Measurements from ENCODE around the gene KCNQ2. TPM values are rescaled to one million over a fixed set of nuclear protein-coding genes. Genes with fewer than 3 reads are reported as not detected.

KCNQ2 gene
- total RNA-seq, 2 experiments from 2014 or later, result not detected

- H3K27me3 Mint-ChIP-seq, result peaks cover 29% of the 10 kb centered on the region
- POLR2A ChIA-PET, result no interaction called here
- H3K4me1 Mint-ChIP-seq, result peaks cover 1% of the 10 kb centered on the region
- H3K27ac Mint-ChIP-seq, result no peak overlapping the region
- intact Hi-C loops (cut with DNase I, micrococcal nuclease), result no loop called here
- H3K9me3 Mint-ChIP-seq (ENCODE audit: low read depth), result peaks cover 12% of the 10 kb centered on the region
- H3K4me3 Mint-ChIP-seq, result no peak overlapping the region
- DNase-seq (no peak), ATAC-seq (no peak)
- CTCF ChIA-PET, result no interaction called here
- peaks cover 4% of the 10 kb centered on the region for H3K36me3 Mint-ChIP-seq (ENCODE audit: low read depth)
Observed at GRCh38 chr20:63513207-63513606, 40.8 kb upstream of the KCNQ2 start.

- ChIA-PET POLR2A (no interaction called here), CTCF (no interaction called here)
- ATAC-seq (no peak), DNase-seq (no peak)
- H3K27ac Mint-ChIP-seq, result no peak overlapping the region
- H3K4me1 Mint-ChIP-seq, result peaks cover 3% of the 10 kb centered on the region
- intact Hi-C loops (cut with DNase I, micrococcal nuclease), result no loop called here
- peaks cover 13% of the 10 kb centered on the region for H3K9me3 Mint-ChIP-seq (ENCODE audit: low read depth)
- no peak overlapping the region for H3K4me3 Mint-ChIP-seq
- peaks cover under 1% of the 10 kb centered on the region for H3K36me3 Mint-ChIP-seq (ENCODE audit: low read depth)
- peaks cover 38% of the 10 kb centered on the region for H3K27me3 Mint-ChIP-seq
Observed at GRCh38 chr20:63509088-63509564, 36.7 kb upstream of the KCNQ2 start.

DNA sequence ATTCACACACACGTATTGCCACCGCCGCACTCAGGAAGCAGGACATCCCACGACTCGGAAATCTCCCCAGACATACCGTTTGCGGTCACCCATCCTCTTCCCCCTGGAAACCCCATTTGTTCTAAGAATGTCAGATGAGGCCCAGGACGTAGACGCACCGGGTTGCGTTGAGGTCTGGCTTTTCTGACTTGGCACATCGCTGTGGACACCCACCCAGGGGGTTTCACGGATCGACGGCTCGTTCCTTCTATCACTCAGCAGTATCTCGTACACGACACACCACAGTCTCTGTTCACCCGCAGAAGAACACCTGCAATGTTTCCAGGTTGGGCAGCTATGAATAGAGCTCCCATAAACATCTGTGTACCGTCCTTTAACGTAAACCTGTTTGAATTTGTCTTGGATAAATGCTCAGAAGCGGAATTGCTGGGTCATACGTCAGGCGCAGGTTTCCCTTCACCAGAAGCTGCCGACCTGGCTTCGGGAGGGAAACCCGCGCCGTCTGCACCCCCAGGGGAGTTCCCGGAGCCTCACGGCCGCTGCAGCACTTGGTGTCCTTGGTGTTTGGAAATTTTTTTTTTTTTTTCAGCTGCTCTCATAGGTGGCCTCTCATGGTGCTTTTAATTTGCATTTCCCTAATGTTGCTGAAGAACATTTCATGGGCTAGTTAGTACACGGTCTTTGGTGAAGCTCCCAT is 35.8 kb upstream of the KCNQ2 start:
- ChIA-PET POLR2A (no interaction called here), CTCF (no interaction called here)
- no peak for DNase-seq
- intact Hi-C loops (cut with DNase I, micrococcal nuclease), result no loop called here
- Mint-ChIP-seq H3K27me3 (peaks cover 35% of the 10 kb centered on the region), H3K36me3 (ENCODE audit: low read depth) (no peaks in the 10 kb centered on the region), H3K4me3 (peak overlapping the region; percentile 20), H3K27ac (no peak overlapping the region), H3K4me1 (peaks cover 3% of the 10 kb centered on the region), H3K9me3 (ENCODE audit: low read depth) (peaks cover 8% of the 10 kb centered on the region)
- ATAC-seq, result no peak

- DNase-seq, result no peak
- no peak for ATAC-seq
- intact Hi-C loops (cut with DNase I, micrococcal nuclease), result no loop called here
- H3K27ac Mint-ChIP-seq, result no peak overlapping the region
- peaks cover 3% of the 10 kb centered on the region for H3K4me1 Mint-ChIP-seq
- CTCF ChIA-PET, result no interaction called here
- no peak overlapping the region for H3K4me3 Mint-ChIP-seq
- peaks cover 30% of the 10 kb centered on the region for H3K27me3 Mint-ChIP-seq
- H3K36me3 Mint-ChIP-seq (ENCODE audit: low read depth), result no peaks in the 10 kb centered on the region
- peaks cover 7% of the 10 kb centered on the region for H3K9me3 Mint-ChIP-seq (ENCODE audit: low read depth)
- POLR2A ChIA-PET, result no interaction called here
Observed at GRCh38 chr20:63507083-63507743, 34.8 kb upstream of the KCNQ2 start.

- Mint-ChIP-seq H3K27ac (no peak overlapping the region), H3K4me1 (peaks cover 3% of the 10 kb centered on the region), H3K4me3 (no peak overlapping the region), H3K36me3 (ENCODE audit: low read depth) (no peaks in the 10 kb centered on the region), H3K27me3 (peaks cover 30% of the 10 kb centered on the region), H3K9me3 (ENCODE audit: low read depth) (peaks cover 7% of the 10 kb centered on the region)
- POLR2A ChIA-PET, result no interaction called here
- no peak for ATAC-seq
- DNase-seq, result no peak
- CTCF ChIA-PET, result interaction anchor here (0.5 kb wide), 1 partner anchor 604 kb away, joined by 3 read pairs; no protein-coding TSS in a partner anchor
- intact Hi-C loops (cut with DNase I, micrococcal nuclease), result no loop called here
Observed at GRCh38 chr20:63505723-63506122, 33.3 kb upstream of the KCNQ2 start.

- peaks cover 3% of the 10 kb centered on the region for H3K4me1 Mint-ChIP-seq
- POLR2A ChIA-PET, result no interaction called here
- H3K36me3 Mint-ChIP-seq (ENCODE audit: low read depth), result no peaks in the 10 kb centered on the region
- ATAC-seq (no peak), DNase-seq (no peak)
- peaks cover 28% of the 10 kb centered on the region for H3K27me3 Mint-ChIP-seq
- CTCF ChIA-PET, result interaction anchor here (0.5 to 0.6 kb wide), 2 partner anchors 10 to 604 kb away, joined by 3 read pairs; no protein-coding TSS in a partner anchor
- H3K4me3 Mint-ChIP-seq, result no peak overlapping the region
- intact Hi-C loops (cut with DNase I, micrococcal nuclease), result no loop called here
- no peak overlapping the region for H3K27ac Mint-ChIP-seq
- H3K9me3 Mint-ChIP-seq (ENCODE audit: low read depth), result peaks cover 7% of the 10 kb centered on the region
Observed at GRCh38 chr20:63505281-63505680, 32.8 kb upstream of the KCNQ2 start.

DNA sequence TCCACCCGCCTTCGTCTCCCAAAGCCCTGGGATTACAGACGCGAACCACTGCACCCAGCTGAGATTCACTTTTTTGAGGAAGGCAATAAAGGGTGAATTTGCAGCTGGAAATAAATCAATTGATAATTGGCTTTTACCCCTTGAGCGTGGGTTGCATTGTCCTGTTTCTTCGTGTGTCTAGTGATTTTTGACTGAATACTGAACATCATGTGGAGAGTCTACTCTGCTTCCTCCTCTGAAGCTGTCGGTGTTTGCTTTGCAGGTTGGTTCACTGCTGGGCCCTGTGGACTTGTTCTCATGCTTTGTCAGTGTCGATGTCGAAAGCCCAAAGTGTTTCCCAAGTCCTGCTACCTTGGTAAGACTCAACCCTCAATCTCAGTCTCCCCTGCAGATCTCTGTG is 32.2 kb upstream of the KCNQ2 start:
- ChIA-PET CTCF (interaction anchor here (0.6 kb wide), 1 partner anchor 10 kb away, joined by 3 read pairs; no protein-coding TSS in a partner anchor), POLR2A (no interaction called here)
- intact Hi-C loops (cut with DNase I, micrococcal nuclease), result no loop called here
- no peak overlapping the region for H3K4me3 Mint-ChIP-seq
- H3K27me3 Mint-ChIP-seq, result peaks cover 24% of the 10 kb centered on the region
- DNase-seq, result no peak
- peaks cover 3% of the 10 kb centered on the region for H3K4me1 Mint-ChIP-seq
- H3K9me3 Mint-ChIP-seq (ENCODE audit: low read depth), result peaks cover 7% of the 10 kb centered on the region
- H3K36me3 Mint-ChIP-seq (ENCODE audit: low read depth), result no peaks in the 10 kb centered on the region
- H3K27ac Mint-ChIP-seq, result no peak overlapping the region
- ATAC-seq, result no peak

- Mint-ChIP-seq H3K4me1 (peaks cover 3% of the 10 kb centered on the region), H3K27me3 (peaks cover 18% of the 10 kb centered on the region), H3K4me3 (no peak overlapping the region), H3K9me3 (ENCODE audit: low read depth) (peaks cover 7% of the 10 kb centered on the region), H3K27ac (no peak overlapping the region), H3K36me3 (ENCODE audit: low read depth) (no peaks in the 10 kb centered on the region)
- ATAC-seq (no peak), DNase-seq (no peak)
- POLR2A ChIA-PET, result no interaction called here
- intact Hi-C loops (cut with DNase I, micrococcal nuclease), result no loop called here
- CTCF ChIA-PET, result interaction anchor here (1.5 kb wide), 1 partner anchor 18 kb away, joined by 4 read pairs; no protein-coding TSS in a partner anchor
Observed at GRCh38 chr20:63503524-63503923, 31.1 kb upstream of the KCNQ2 start.

DNA sequence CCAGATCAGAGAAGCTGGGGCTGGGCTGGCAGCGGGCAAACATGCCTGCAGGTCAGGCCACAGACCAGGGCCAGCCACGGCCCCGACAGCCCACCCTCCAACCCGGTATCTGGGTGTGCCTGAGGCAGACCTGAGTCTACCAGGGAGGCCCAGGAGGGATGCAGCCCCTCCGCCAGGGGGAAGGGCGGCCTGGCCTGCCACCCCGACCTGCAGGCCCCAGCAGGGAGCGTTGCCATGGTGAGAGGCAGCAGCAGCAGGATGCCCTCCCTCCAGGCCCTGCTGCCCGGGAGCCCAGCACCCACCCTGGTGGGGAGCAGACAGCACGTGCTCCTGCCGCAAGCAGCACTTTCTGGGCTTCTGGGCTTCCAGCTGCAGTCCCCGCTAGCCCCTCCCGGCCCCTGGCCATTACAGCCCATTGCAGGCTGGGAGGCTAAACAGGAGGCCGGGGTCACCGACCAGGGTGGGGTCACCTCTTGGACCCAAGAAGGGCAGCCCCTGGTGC is 30.3 kb upstream of the KCNQ2 start:
- H3K27ac Mint-ChIP-seq, result no peak overlapping the region
- peaks cover 3% of the 10 kb centered on the region for H3K4me1 Mint-ChIP-seq
- peaks cover 13% of the 10 kb centered on the region for H3K27me3 Mint-ChIP-seq
- no peak for ATAC-seq
- no peaks in the 10 kb centered on the region for H3K36me3 Mint-ChIP-seq (ENCODE audit: low read depth)
- H3K4me3 Mint-ChIP-seq, result no peak overlapping the region
- intact Hi-C loops (cut with DNase I, micrococcal nuclease), result no loop called here
- POLR2A ChIA-PET, result no interaction called here
- H3K9me3 Mint-ChIP-seq (ENCODE audit: low read depth), result peaks cover 7% of the 10 kb centered on the region
- CTCF ChIA-PET, result interaction anchor here (1.5 kb wide), 1 partner anchor 19 kb away, joined by 4 read pairs; no protein-coding TSS in a partner anchor
- DNase-seq, result no peak

DNA sequence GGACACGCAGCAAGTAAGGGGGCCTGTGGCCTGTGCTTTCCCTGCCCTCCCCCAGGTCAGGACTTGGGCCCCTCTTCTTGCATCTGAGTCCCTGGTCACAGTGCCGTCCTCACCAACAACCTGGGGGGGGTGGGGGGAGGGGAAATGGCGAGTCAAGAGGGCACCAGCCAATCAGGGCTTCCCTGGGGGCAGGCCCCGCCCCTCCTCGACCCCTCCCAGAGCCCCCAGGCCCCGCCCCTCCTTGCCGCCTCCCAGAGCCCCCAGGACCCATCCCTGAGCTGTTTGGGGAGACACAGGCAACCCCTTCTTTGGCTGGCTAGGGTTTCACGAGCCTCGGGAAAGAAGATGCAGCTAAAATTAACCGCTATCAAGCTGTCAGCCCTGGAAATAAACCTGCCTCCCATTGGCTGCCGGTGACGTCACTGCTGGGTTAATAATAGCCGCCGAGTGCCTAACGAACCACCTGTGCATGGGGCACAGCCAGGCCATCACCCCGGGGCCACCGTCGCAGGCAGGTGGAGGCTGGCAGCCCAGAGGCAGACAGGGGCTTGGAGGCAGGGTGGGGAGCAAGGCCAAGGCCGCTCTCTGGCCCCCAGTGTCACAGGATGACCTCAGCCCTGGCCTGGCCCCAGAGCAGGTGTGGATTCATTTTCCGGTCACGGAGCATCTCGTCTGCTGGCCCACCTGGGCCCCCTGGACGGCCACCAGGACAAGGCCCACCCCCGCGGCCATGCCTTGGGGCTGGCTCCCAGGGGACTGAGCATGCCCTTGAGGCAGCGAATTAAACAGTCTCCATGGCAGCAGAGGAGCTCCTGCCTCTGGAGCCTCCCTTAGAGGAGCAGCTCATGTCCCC is 29.6 kb upstream of the KCNQ2 start:
- DNase-seq (no peak), ATAC-seq (no peak)
- Mint-ChIP-seq H3K9me3 (ENCODE audit: low read depth) (peaks cover 7% of the 10 kb centered on the region), H3K4me3 (no peak overlapping the region), H3K4me1 (peaks cover 3% of the 10 kb centered on the region), H3K27ac (no peak overlapping the region), H3K27me3 (peaks cover 17% of the 10 kb centered on the region), H3K36me3 (ENCODE audit: low read depth) (no peaks in the 10 kb centered on the region)
- POLR2A ChIA-PET, result no interaction called here
- CTCF ChIA-PET, result interaction anchor here (1.5 kb wide), 1 partner anchor 20 kb away, joined by 4 read pairs; no protein-coding TSS in a partner anchor
- intact Hi-C loops (cut with DNase I, micrococcal nuclease), result no loop called here
